ENCODE measurements around the gene RICTOR.

DNA sequence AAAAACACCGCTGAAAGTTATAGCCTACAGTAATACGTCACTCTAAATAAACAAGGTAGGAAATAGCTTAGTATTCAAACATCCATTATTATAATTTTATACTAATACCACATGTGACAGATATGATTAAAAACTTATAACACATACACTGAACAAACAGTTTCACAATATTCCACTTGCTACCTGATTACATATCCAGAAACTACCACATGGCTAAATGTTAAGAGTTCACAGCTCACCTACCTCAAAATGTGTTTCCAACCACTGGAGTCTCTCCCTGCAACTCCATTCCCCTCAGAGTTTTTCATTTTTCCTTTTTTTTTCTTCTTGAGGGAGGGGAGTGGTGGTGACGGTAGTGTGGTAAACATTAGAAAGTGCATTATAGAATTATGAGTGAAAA is 12.1 kb downstream of the RICTOR start:
- TF ChIP-seq CTCF (IDR thresholded peaks at IDR 0.05; ENCODE audit: extremely low read depth in 1 of 2, insufficient read depth in 1 of 2, low read depth in 1 of 2, low read length in 2 of 2) (no peak), POLR2AphosphoS5 (IDR thresholded peaks at IDR 0.05; ENCODE audit: insufficient read depth, low read depth, low read length) (no peak), POLR2A (IDR thresholded peaks at IDR 0.05; ENCODE audit: low read depth, low read length) (no peak), GATA2 (IDR thresholded peaks at IDR 0.05; ENCODE audit: insufficient read depth, insufficient read length, low read depth, low read length) (no peak), EZH2 (IDR thresholded peaks at IDR 0.05; ENCODE audit: borderline replicate concordance, low read depth, low read length, severe bottlenecking) (no peak), JUN (IDR thresholded peaks at IDR 0.05; ENCODE audit: borderline replicate concordance, insufficient read depth, insufficient read length, low read depth) (no peak), FOS (IDR thresholded peaks at IDR 0.05; ENCODE audit: borderline replicate concordance, insufficient read depth, low read length) (no peak)
